ENCODE data around the gene MUC5B. TPM values are rescaled to one million over a fixed set of nuclear protein-coding genes. Genes with fewer than 3 reads are reported as not detected.
"Not testable (repeated sequence)": the region's sequence is repeated elsewhere in the genome, so short reads cannot be mapped to it uniquely, and the experiment has no call there.

The MUC5B gene
- total RNA-seq, 1 donor from 2014 or later = not detected

GRCh38 chr11:1208144-1208393 is 14.8 kb upstream of the MUC5B start:
- peak; percentile 8 for DNase-seq
- H3K9me3 Mint-ChIP-seq (ENCODE audit: unreplicated experiment) = peaks cover 12% of the 10 kb centered on the region

GRCh38 chr11:1208394-1209261 is 14.2 kb upstream of the MUC5B start:
- H3K9me3 Mint-ChIP-seq (ENCODE audit: unreplicated experiment) = peaks cover 14% of the 10 kb centered on the region
- H3K36me3 Mint-ChIP-seq (ENCODE audit: unreplicated experiment) = peaks cover 26% of the 10 kb centered on the region
- no peak overlapping the region for H3K4me3 Mint-ChIP-seq (ENCODE audit: unreplicated experiment)
- TF ChIP-seq CTCF (IDR thresholded peaks at IDR 0.05; ENCODE audit: partially characterized antibody, unreplicated experiment) = no peak
- no peaks in the 10 kb centered on the region for H3K4me1 Mint-ChIP-seq (ENCODE audit: low read depth, unreplicated experiment)
- H3K27ac Mint-ChIP-seq (ENCODE audit: unreplicated experiment) = no peak overlapping the region
- H3K27me3 Mint-ChIP-seq (ENCODE audit: unreplicated experiment) = peaks cover 10% of the 10 kb centered on the region
- DNase-seq = peak; percentile 5

More at GRCh38 chr11:1208144-1208393, 14.8 kb upstream of the MUC5B start:
- Mint-ChIP-seq H3K36me3 (ENCODE audit: unreplicated experiment) (peaks cover 22% of the 10 kb centered on the region), H3K27me3 (ENCODE audit: unreplicated experiment) (peaks cover 9% of the 10 kb centered on the region), H3K27ac (ENCODE audit: unreplicated experiment) (no peak overlapping the region), H3K4me1 (ENCODE audit: low read depth, unreplicated experiment) (no peaks in the 10 kb centered on the region), H3K4me3 (ENCODE audit: unreplicated experiment) (no peak overlapping the region)
- no peak for TF ChIP-seq CTCF (IDR thresholded peaks at IDR 0.05; ENCODE audit: partially characterized antibody, unreplicated experiment)

GRCh38 chr11:1209371-1210057 is 13.4 kb upstream of the MUC5B start:
- no peak for TF ChIP-seq CTCF (IDR thresholded peaks at IDR 0.05; ENCODE audit: partially characterized antibody, unreplicated experiment)
- H3K4me3 Mint-ChIP-seq (ENCODE audit: unreplicated experiment) = no peak overlapping the region
- H3K4me1 Mint-ChIP-seq (ENCODE audit: low read depth, unreplicated experiment) = no peaks in the 10 kb centered on the region
- H3K27me3 Mint-ChIP-seq (ENCODE audit: unreplicated experiment) = peaks cover 13% of the 10 kb centered on the region
- H3K27ac Mint-ChIP-seq (ENCODE audit: unreplicated experiment) = no peak overlapping the region
- peak; percentile 8 for DNase-seq
- H3K9me3 Mint-ChIP-seq (ENCODE audit: unreplicated experiment) = peaks cover 16% of the 10 kb centered on the region
- H3K36me3 Mint-ChIP-seq (ENCODE audit: unreplicated experiment) = peaks cover 31% of the 10 kb centered on the region

GRCh38 chr11:1211838-1212237 is 11.0 kb upstream of the MUC5B start:
- no peak overlapping the region for H3K4me3 Mint-ChIP-seq (ENCODE audit: unreplicated experiment)
- no peak for DNase-seq
- H3K36me3 Mint-ChIP-seq (ENCODE audit: unreplicated experiment) = peaks cover 33% of the 10 kb centered on the region
- no peaks in the 10 kb centered on the region for H3K4me1 Mint-ChIP-seq (ENCODE audit: low read depth, unreplicated experiment)
- no peak overlapping the region for H3K27ac Mint-ChIP-seq (ENCODE audit: unreplicated experiment)
- H3K27me3 Mint-ChIP-seq (ENCODE audit: unreplicated experiment) = peaks cover 14% of the 10 kb centered on the region
- peaks cover 14% of the 10 kb centered on the region for H3K9me3 Mint-ChIP-seq (ENCODE audit: unreplicated experiment)
- TF ChIP-seq CTCF (IDR thresholded peaks at IDR 0.05; ENCODE audit: partially characterized antibody, unreplicated experiment) = no peak

- DNase-seq; H3K4me1 Mint-ChIP-seq (ENCODE audit: low read depth, unreplicated experiment); H3K27me3 Mint-ChIP-seq (ENCODE audit: unreplicated experiment); H3K27ac Mint-ChIP-seq (ENCODE audit: unreplicated experiment); H3K4me3 Mint-ChIP-seq (ENCODE audit: unreplicated experiment): not testable (repeated sequence)
- H3K9me3 Mint-ChIP-seq (ENCODE audit: unreplicated experiment) = peaks cover 13% of the 10 kb centered on the region
- peaks cover 18% of the 10 kb centered on the region for H3K36me3 Mint-ChIP-seq (ENCODE audit: unreplicated experiment)
Measured at GRCh38 chr11:1215826-1216225, 7.0 kb upstream of the MUC5B start.
